Neural progenitor cell (in vitro differentiated cells): Measurements from ENCODE around the gene FCRL2. TPM values are rescaled to one million over a fixed set of nuclear protein-coding genes. Genes with fewer than 3 reads are reported as not detected.

Experiments
- DNase-seq: peaks from one replicate; pipeline ENCODE4 v3.0.0-alpha.2; 2016; ENCODE audit warnings: low spot score
- H2AFZ ChIP-seq: fragments of 200-600 bp; sonication (generic); replicated peaks from 2 replicates; pipeline ENCODE4 v1.6.1; 2016; ENCODE audit warnings: antibody characterized with exemption
- H3F3A ChIP-seq: fragments of 200-600 bp; sonication (generic); 2 replicates; pipeline ENCODE4 v1.6.1; 2016; ENCODE audit warnings: antibody characterized with exemption, low read depth
- H3K27ac ChIP-seq: fragments of 200-600 bp; sonication (generic); 2 replicates; pipeline ENCODE4 v1.5.1; 2016; ENCODE audit warnings: mild to moderate bottlenecking
- H3K27me3 ChIP-seq: fragments of 200-600 bp; sonication (generic); 2 replicates; pipeline ENCODE4 v1.6.1; 2016; ENCODE audit warnings: mild to moderate bottlenecking, moderate library complexity
- H3K36me3 ChIP-seq: fragments of 200-600 bp; sonication (generic); 2 replicates; pipeline ENCODE4 v1.5.1; 2016
- H3K4me1 ChIP-seq: fragments of 200-600 bp; sonication (generic); 2 replicates; pipeline ENCODE4 v1.6.1; 2016; ENCODE audit warnings: mixed run types
- H3K4me2 ChIP-seq: fragments of 200-600 bp; sonication (generic); 2 replicates; pipeline ENCODE4 v1.6.1; 2016
- H3K4me3 ChIP-seq: fragments of 200-600 bp; sonication (generic); 2 replicates; pipeline ENCODE4 v1.5.1; 2016
- H3K79me2 ChIP-seq: fragments of 200-600 bp; sonication (generic); 2 replicates; pipeline ENCODE4 v1.6.1; 2016; ENCODE audit warnings: low read depth
- H3K9ac ChIP-seq: fragments of 200-600 bp; sonication (generic); 2 replicates; pipeline ENCODE4 v1.6.1; 2016
- H3K9me3 ChIP-seq: fragments of 200-600 bp; sonication (generic); 2 replicates; pipeline ENCODE4 v1.5.1; 2016; ENCODE audit warnings: low read depth
- H4K20me1 ChIP-seq: fragments of 200-600 bp; sonication (generic); 2 replicates; pipeline ENCODE4 v1.6.1; 2016; ENCODE audit warnings: low read depth
- H3K27ac Mint-ChIP-seq: 3 replicates; pipeline ENCODE4 v1.8.0; 2021; ENCODE audit warnings: mixed read lengths
- H3K27me3 Mint-ChIP-seq: 2 replicates; pipeline ENCODE4 v1.8.0; 2022; ENCODE audit warnings: low read depth, mild to moderate bottlenecking, inconsistent platforms, moderate library complexity, mixed read lengths; ENCODE audit not compliant: insufficient read depth
- H3K36me3 Mint-ChIP-seq: 3 replicates; pipeline ENCODE4 v1.8.0; 2021; ENCODE audit warnings: mixed read lengths
- H3K4me1 Mint-ChIP-seq: 3 replicates; pipeline ENCODE4 v1.8.0; 2021; ENCODE audit warnings: mixed read lengths
- H3K4me3 Mint-ChIP-seq: 3 replicates; pipeline ENCODE4 v1.8.0; 2021; ENCODE audit warnings: mild to moderate bottlenecking, moderate library complexity, mixed read lengths
- H3K9me3 Mint-ChIP-seq: 3 replicates; pipeline ENCODE4 v1.8.0; 2020; ENCODE audit warnings: mixed read lengths
- EZH2 ChIP-seq: fragments of 200-600 bp; sonication (generic); IDR thresholded peaks from 2 replicates; pipeline ENCODE4 v1.6.1; 2017; ENCODE audit warnings: antibody characterized with exemption, mild to moderate bottlenecking, moderate library complexity
- EZH2phosphoT487 ChIP-seq: fragments of 200-600 bp; sonication (generic); IDR thresholded peaks from 2 replicates; pipeline ENCODE4 v1.6.1; 2017; ENCODE audit warnings: antibody characterized with exemption
- total RNA-seq: library from RNA; depleted of rRNA; stranded (reverse); fragments of >200 nt; gene quantifications from 2 replicates; pipeline ENCODE4 v1.2.3, GENCODE V29; 2015; ENCODE audit warnings: low replicate concordance
- TF ChIP-seq, protein P1 (sequence below): fragments of 200-600 bp; sonication (generic); IDR thresholded peaks from 2 replicates; pipeline ENCODE4 v1.5.1; 2017; ENCODE audit warnings: antibody characterized with exemption, mild to moderate bottlenecking

The FCRL2 gene
- total RNA-seq, 1 donor from 2014 or later, result not detected

DNA sequence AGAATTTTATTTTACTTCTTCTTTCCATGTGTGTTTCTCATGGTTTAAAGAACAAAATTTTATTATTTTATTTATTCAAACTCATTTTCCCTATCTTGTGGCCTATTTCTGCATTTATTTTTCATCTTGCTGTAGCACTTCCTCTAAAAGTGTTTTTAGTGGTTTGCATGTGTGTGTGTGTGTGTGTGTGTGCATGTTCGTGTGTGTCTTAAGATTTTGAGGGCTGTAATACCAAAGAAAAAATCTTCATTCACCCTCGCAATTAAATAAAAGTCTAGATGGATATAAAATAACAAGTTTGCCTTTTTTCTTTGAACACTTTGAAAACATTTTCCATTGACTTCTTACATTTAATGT lies 51.7 kb downstream of the FCRL2 start:
- H3K4me1 ChIP-seq, result no peaks in the 10 kb centered on the region
- H3K9me3 Mint-ChIP-seq, result peaks cover 15% of the 10 kb centered on the region
- H3K9ac ChIP-seq, result no peak overlapping the region
- H3K4me3 ChIP-seq, result no peak overlapping the region
- no peaks in the 10 kb centered on the region for H3K27me3 Mint-ChIP-seq
- H3K4me1 Mint-ChIP-seq, result no peaks in the 10 kb centered on the region
- H3K27me3 ChIP-seq, result no peaks in the 10 kb centered on the region
- H3F3A ChIP-seq, result no peaks in the 10 kb centered on the region
- H3K4me2 ChIP-seq, result no peak overlapping the region
- no peak for DNase-seq
- no peaks in the 10 kb centered on the region for H3K36me3 ChIP-seq
- no peak for TF ChIP-seq EZH2phosphoT487
- TF ChIP-seq, protein P1, sequence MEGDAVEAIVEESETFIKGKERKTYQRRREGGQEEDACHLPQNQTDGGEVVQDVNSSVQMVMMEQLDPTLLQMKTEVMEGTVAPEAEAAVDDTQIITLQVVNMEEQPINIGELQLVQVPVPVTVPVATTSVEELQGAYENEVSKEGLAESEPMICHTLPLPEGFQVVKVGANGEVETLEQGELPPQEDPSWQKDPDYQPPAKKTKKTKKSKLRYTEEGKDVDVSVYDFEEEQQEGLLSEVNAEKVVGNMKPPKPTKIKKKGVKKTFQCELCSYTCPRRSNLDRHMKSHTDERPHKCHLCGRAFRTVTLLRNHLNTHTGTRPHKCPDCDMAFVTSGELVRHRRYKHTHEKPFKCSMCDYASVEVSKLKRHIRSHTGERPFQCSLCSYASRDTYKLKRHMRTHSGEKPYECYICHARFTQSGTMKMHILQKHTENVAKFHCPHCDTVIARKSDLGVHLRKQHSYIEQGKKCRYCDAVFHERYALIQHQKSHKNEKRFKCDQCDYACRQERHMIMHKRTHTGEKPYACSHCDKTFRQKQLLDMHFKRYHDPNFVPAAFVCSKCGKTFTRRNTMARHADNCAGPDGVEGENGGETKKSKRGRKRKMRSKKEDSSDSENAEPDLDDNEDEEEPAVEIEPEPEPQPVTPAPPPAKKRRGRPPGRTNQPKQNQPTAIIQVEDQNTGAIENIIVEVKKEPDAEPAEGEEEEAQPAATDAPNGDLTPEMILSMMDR, result no peak
- no peak overlapping the region for H3K27ac ChIP-seq
- H3K79me2 ChIP-seq, result no peaks in the 10 kb centered on the region
- no peak overlapping the region for H3K27ac Mint-ChIP-seq
- no peak overlapping the region for H2AFZ ChIP-seq
- H3K4me3 Mint-ChIP-seq, result no peak overlapping the region
- H4K20me1 ChIP-seq, result no peaks in the 10 kb centered on the region
- no peaks in the 10 kb centered on the region for H3K9me3 ChIP-seq
- no peaks in the 10 kb centered on the region for H3K36me3 Mint-ChIP-seq

GRCh38 chr1:157724537-157725220 lies 52.3 kb downstream of the FCRL2 start:
- Mint-ChIP-seq H3K27ac (no peak overlapping the region), H3K4me3 (no peak overlapping the region), H3K27me3 (no peaks in the 10 kb centered on the region), H3K36me3 (no peaks in the 10 kb centered on the region), H3K4me1 (no peaks in the 10 kb centered on the region), H3K9me3 (peaks cover 15% of the 10 kb centered on the region)
- Histone ChIP-seq H3K36me3 (no peaks in the 10 kb centered on the region), H3F3A (no peaks in the 10 kb centered on the region), H3K9ac (no peak overlapping the region), H3K4me2 (no peak overlapping the region), H3K4me1 (peaks cover 3% of the 10 kb centered on the region), H3K27me3 (no peaks in the 10 kb centered on the region), H2AFZ (no peak overlapping the region), H3K9me3 (no peaks in the 10 kb centered on the region), H3K79me2 (no peaks in the 10 kb centered on the region), H3K4me3 (no peak overlapping the region), H4K20me1 (no peaks in the 10 kb centered on the region), H3K27ac (no peak overlapping the region)
- TF ChIP-seq, protein P1, result no peak
- TF ChIP-seq EZH2phosphoT487, result no peak
- TF ChIP-seq EZH2, result no peak
- DNase-seq, result no peak

GRCh38 chr1:157723157-157723556 lies 53.8 kb downstream of the FCRL2 start:
- no peaks in the 10 kb centered on the region for H3K9me3 ChIP-seq
- DNase-seq, result no peak

More at GRCh38 chr1:157723157-157723556, 53.8 kb downstream of the FCRL2 start:
- Mint-ChIP-seq H3K36me3 (no peaks in the 10 kb centered on the region), H3K4me3 (no peak overlapping the region), H3K9me3 (peaks cover 15% of the 10 kb centered on the region), H3K27ac (no peak overlapping the region), H3K4me1 (no peaks in the 10 kb centered on the region), H3K27me3 (no peaks in the 10 kb centered on the region)
- Histone ChIP-seq H4K20me1 (no peaks in the 10 kb centered on the region), H3K4me2 (no peak overlapping the region), H3K27ac (no peak overlapping the region), H3K9ac (no peak overlapping the region), H3F3A (no peaks in the 10 kb centered on the region), H3K4me3 (no peak overlapping the region), H3K36me3 (no peaks in the 10 kb centered on the region), H3K27me3 (no peaks in the 10 kb centered on the region), H3K4me1 (peaks cover 6% of the 10 kb centered on the region), H3K79me2 (no peaks in the 10 kb centered on the region), H2AFZ (no peak overlapping the region)
- TF ChIP-seq EZH2phosphoT487 (no peak), EZH2 (no peak)
- TF ChIP-seq, protein P1, result no peak
